Spleen (tissue), 7 donors: ENCODE data around the gene PTTG1IP2.

Source experiments
- POLR2A ChIP-seq, 3 donors: fragments of 450-650 bp; IDR thresholded peaks; one replicate each; pipeline ENCODE4 v1.5.1; 2017; ENCODE audit warnings: antibody characterized with exemption in 3 of 3, mild to moderate bottlenecking in 1 of 3
- TF ChIP-seq, protein P1 (sequence below), 11 experiments: fragments of 200-600 bp in 7 of 11; fragments of 450-650 bp in 4 of 11; sonication (generic) in 4 of 11; IDR thresholded peaks in 8 of 11; conservative IDR thresholded peaks in 3 of 11; 1 replicate in 7 of 11; 2 replicates in 4 of 11; pipeline versions ENCODE4 v1.4.0 to v1.8.0; 2016 to 2021; ENCODE audit warnings: antibody characterized with exemption in 11 of 11, inconsistent platforms in 4 of 11, mild to moderate bottlenecking in 1 of 11
- donor health status: DM: no; HTN: no; CAD: no; lungs with moderate emphysema.
- donor health status: DM: no; HTN: no; CAD: no.
- donor health status: DM: no; HTN: no; CAD: no.

DNA sequence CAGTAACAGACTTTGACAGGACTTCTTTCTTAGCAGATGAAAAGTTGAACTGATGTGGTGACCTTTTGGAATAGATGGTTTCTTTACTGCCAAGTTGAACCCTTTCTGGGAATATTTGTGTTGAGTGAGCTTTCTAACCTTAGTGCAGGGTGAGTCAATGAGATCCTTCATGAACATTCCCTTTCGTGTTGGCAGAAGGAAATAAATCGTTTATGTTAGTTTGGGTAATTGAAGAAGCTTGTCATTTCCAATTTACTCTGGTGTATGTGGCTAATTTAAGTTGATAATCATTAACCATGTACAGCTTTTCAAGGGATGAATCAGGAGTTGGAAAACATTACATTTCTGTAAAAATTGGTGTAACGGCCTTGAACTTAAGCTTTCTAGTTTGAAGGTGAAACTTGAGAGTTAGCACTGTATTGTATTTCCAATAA is 43.4 kb downstream of the PTTG1IP2 start:
- TF ChIP-seq, protein P1, sequence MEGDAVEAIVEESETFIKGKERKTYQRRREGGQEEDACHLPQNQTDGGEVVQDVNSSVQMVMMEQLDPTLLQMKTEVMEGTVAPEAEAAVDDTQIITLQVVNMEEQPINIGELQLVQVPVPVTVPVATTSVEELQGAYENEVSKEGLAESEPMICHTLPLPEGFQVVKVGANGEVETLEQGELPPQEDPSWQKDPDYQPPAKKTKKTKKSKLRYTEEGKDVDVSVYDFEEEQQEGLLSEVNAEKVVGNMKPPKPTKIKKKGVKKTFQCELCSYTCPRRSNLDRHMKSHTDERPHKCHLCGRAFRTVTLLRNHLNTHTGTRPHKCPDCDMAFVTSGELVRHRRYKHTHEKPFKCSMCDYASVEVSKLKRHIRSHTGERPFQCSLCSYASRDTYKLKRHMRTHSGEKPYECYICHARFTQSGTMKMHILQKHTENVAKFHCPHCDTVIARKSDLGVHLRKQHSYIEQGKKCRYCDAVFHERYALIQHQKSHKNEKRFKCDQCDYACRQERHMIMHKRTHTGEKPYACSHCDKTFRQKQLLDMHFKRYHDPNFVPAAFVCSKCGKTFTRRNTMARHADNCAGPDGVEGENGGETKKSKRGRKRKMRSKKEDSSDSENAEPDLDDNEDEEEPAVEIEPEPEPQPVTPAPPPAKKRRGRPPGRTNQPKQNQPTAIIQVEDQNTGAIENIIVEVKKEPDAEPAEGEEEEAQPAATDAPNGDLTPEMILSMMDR (IDR thresholded peaks at IDR 0.05 in 8 of 11, conservative IDR thresholded peaks at IDR 0.05 in 3 of 11): no peak
- no peak for TF ChIP-seq POLR2A (IDR thresholded peaks at IDR 0.05)
